Measurements from ENCODE around the gene SEMA4B. TPM values are rescaled to one million over a fixed set of nuclear protein-coding genes. Genes with fewer than 3 reads are reported as not detected.

Gene SEMA4B
- total RNA-seq, 1 donor from 2014 or later, result 7.7 TPM

- Mint-ChIP-seq H3K36me3 (peaks cover 4% of the 10 kb centered on the region), H3K27me3 (ENCODE audit: insufficient read depth, low read depth) (no peaks in the 10 kb centered on the region), H3K27ac (no peak overlapping the region), H3K4me3 (no peak overlapping the region), H3K9me3 (no peaks in the 10 kb centered on the region), H3K4me1 (peaks cover 7% of the 10 kb centered on the region)
- no peak overlapping the region for H3K9ac ChIP-seq
- no peaks in the 10 kb centered on the region for H3K9me3 ChIP-seq (ENCODE audit: low read depth)
- H3K4me3 ChIP-seq, result no peak overlapping the region
- H3K27me3 ChIP-seq, result no peaks in the 10 kb centered on the region
- no peak overlapping the region for H2AFZ ChIP-seq (replicated peaks)
- no peaks in the 10 kb centered on the region for H3K4me1 ChIP-seq
- H3K4me2 ChIP-seq, result no peak overlapping the region
- TF ChIP-seq EZH2 (IDR thresholded peaks at IDR 0.05) (no peak), CTCF (IDR thresholded peaks at IDR 0.05) (no peak), EZH2phosphoT487 (IDR thresholded peaks at IDR 0.05) (no peak)
- no peak overlapping the region for H3K27ac ChIP-seq
- DNase-seq (ENCODE audit: low spot score), result no peak
- H4K20me1 ChIP-seq (ENCODE audit: low read depth), result no peaks in the 10 kb centered on the region
- H3K36me3 ChIP-seq, result no peaks in the 10 kb centered on the region
- no peaks in the 10 kb centered on the region for H3K79me2 ChIP-seq (ENCODE audit: low read depth)
- H3F3A ChIP-seq (ENCODE audit: low read depth), result no peaks in the 10 kb centered on the region
Observed at GRCh38 chr15:90239371-90239770, 38.2 kb downstream of the SEMA4B start.

- no peaks in the 10 kb centered on the region for H3K4me1 ChIP-seq
- no peak overlapping the region for H3K27ac ChIP-seq
- Mint-ChIP-seq H3K9me3 (no peaks in the 10 kb centered on the region), H3K4me1 (no peaks in the 10 kb centered on the region), H3K27me3 (ENCODE audit: insufficient read depth, low read depth) (peaks cover 2% of the 10 kb centered on the region), H3K4me3 (no peak overlapping the region), H3K27ac (no peak overlapping the region), H3K36me3 (peaks cover 4% of the 10 kb centered on the region)
- no peak overlapping the region for H2AFZ ChIP-seq (replicated peaks)
- no peak for TF ChIP-seq EZH2phosphoT487 (IDR thresholded peaks at IDR 0.05)
- TF ChIP-seq CTCF (IDR thresholded peaks at IDR 0.05), result no peak
- TF ChIP-seq EZH2 (IDR thresholded peaks at IDR 0.05), result no peak
- no peaks in the 10 kb centered on the region for H3K36me3 ChIP-seq
- no peak overlapping the region for H3K4me3 ChIP-seq
- DNase-seq (ENCODE audit: low spot score), result no peak
- no peak overlapping the region for H3K9ac ChIP-seq
- H3K27me3 ChIP-seq, result no peaks in the 10 kb centered on the region
- no peaks in the 10 kb centered on the region for H3K79me2 ChIP-seq (ENCODE audit: low read depth)
- H3K9me3 ChIP-seq (ENCODE audit: low read depth), result no peaks in the 10 kb centered on the region
- H3K4me2 ChIP-seq, result no peak overlapping the region
- H4K20me1 ChIP-seq (ENCODE audit: low read depth), result no peaks in the 10 kb centered on the region
- H3F3A ChIP-seq (ENCODE audit: low read depth), result no peaks in the 10 kb centered on the region
Observed at GRCh38 chr15:90240856-90241255, 39.7 kb downstream of the SEMA4B start.

- H3K4me1 Mint-ChIP-seq, result peaks cover 2% of the 10 kb centered on the region
- no peak overlapping the region for H3K27ac Mint-ChIP-seq
- H3K36me3 Mint-ChIP-seq, result peaks cover 4% of the 10 kb centered on the region
- no peak overlapping the region for H3K4me3 Mint-ChIP-seq
- no peaks in the 10 kb centered on the region for H3K27me3 ChIP-seq
- H3K79me2 ChIP-seq (ENCODE audit: low read depth), result no peaks in the 10 kb centered on the region
- TF ChIP-seq EZH2 (IDR thresholded peaks at IDR 0.05), result no peak
- TF ChIP-seq CTCF (IDR thresholded peaks at IDR 0.05), result no peak
- TF ChIP-seq EZH2phosphoT487 (IDR thresholded peaks at IDR 0.05), result no peak
- H3K4me3 ChIP-seq, result no peak overlapping the region
- H3K4me1 ChIP-seq, result no peaks in the 10 kb centered on the region
- no peaks in the 10 kb centered on the region for H4K20me1 ChIP-seq (ENCODE audit: low read depth)
- H3K27ac ChIP-seq, result no peak overlapping the region
- H3K9me3 Mint-ChIP-seq, result no peaks in the 10 kb centered on the region
- DNase-seq (ENCODE audit: low spot score), result no peak
- no peak overlapping the region for H3K9ac ChIP-seq
- no peak overlapping the region for H2AFZ ChIP-seq (replicated peaks)
- H3K4me2 ChIP-seq, result no peak overlapping the region
- H3K27me3 Mint-ChIP-seq (ENCODE audit: insufficient read depth, low read depth), result peaks cover 2% of the 10 kb centered on the region
- H3K36me3 ChIP-seq, result no peaks in the 10 kb centered on the region
- no peaks in the 10 kb centered on the region for H3K9me3 ChIP-seq (ENCODE audit: low read depth)
- H3F3A ChIP-seq (ENCODE audit: low read depth), result no peaks in the 10 kb centered on the region
Observed at GRCh38 chr15:90241343-90242192, 40.4 kb downstream of the SEMA4B start.
